ENCODE data around the gene ATP9B.
"Not testable (repeated sequence)": the region's sequence is repeated elsewhere in the genome, so short reads cannot be mapped to it uniquely, and the experiment has no call there.

ATP9B gene

GRCh38 chr18:79323471-79323870, 254.3 kb downstream of the ATP9B start:
- in situ Hi-C loops (cut with HindIII; ENCODE audit: low sequenced_read_pairs): no loop called here

- in situ Hi-C loops (cut with HindIII; ENCODE audit: low sequenced_read_pairs): no loop called here
Measured at GRCh38 chr18:79326413-79327198, 257.4 kb downstream of the ATP9B start.

GRCh38 chr18:79327199-79327721, 258.1 kb downstream of the ATP9B start:
- in situ Hi-C loops (cut with HindIII; ENCODE audit: low sequenced_read_pairs): no loop called here

- in situ Hi-C loops (cut with HindIII; ENCODE audit: low sequenced_read_pairs): not testable (repeated sequence)
Measured at GRCh38 chr18:79327915-79328314, 258.7 kb downstream of the ATP9B start.

GRCh38 chr18:79328887-79329286, 259.7 kb downstream of the ATP9B start:
- in situ Hi-C loops (cut with HindIII; ENCODE audit: low sequenced_read_pairs): no loop called here

GRCh38 chr18:79329786-79330185, 260.6 kb downstream of the ATP9B start:
- in situ Hi-C loops (cut with HindIII; ENCODE audit: low sequenced_read_pairs): no loop called here

GRCh38 chr18:79332646-79333045, 263.5 kb downstream of the ATP9B start:
- in situ Hi-C loops (cut with HindIII; ENCODE audit: low sequenced_read_pairs): no loop called here

- in situ Hi-C loops (cut with HindIII; ENCODE audit: low sequenced_read_pairs): no loop called here
Measured at GRCh38 chr18:79333046-79333445, 263.9 kb downstream of the ATP9B start.

GRCh38 chr18:79334496-79335233, 265.5 kb downstream of the ATP9B start:
- in situ Hi-C loops (cut with HindIII; ENCODE audit: low sequenced_read_pairs): no loop called here

- in situ Hi-C loops (cut with HindIII; ENCODE audit: low sequenced_read_pairs): no loop called here
Measured at GRCh38 chr18:79335833-79336360, 266.7 kb downstream of the ATP9B start.

GRCh38 chr18:79336556-79337142, 267.5 kb downstream of the ATP9B start:
- in situ Hi-C loops (cut with HindIII; ENCODE audit: low sequenced_read_pairs): no loop called here

- in situ Hi-C loops (cut with HindIII; ENCODE audit: low sequenced_read_pairs): no loop called here
Measured at GRCh38 chr18:79337184-79337583, 268.0 kb downstream of the ATP9B start.

- in situ Hi-C loops (cut with HindIII; ENCODE audit: low sequenced_read_pairs): no loop called here
Measured at GRCh38 chr18:79337620-79338019, 268.4 kb downstream of the ATP9B start.

GRCh38 chr18:79339094-79339908, 270.1 kb downstream of the ATP9B start:
- in situ Hi-C loops (cut with HindIII; ENCODE audit: low sequenced_read_pairs): no loop called here

- in situ Hi-C loops (cut with HindIII; ENCODE audit: low sequenced_read_pairs): no loop called here
Measured at GRCh38 chr18:79343567-79344207, 274.5 kb downstream of the ATP9B start.

GRCh38 chr18:79344208-79344581, 275.0 kb downstream of the ATP9B start:
- in situ Hi-C loops (cut with HindIII; ENCODE audit: low sequenced_read_pairs): no loop called here

GRCh38 chr18:79345366-79345765, 276.2 kb downstream of the ATP9B start:
- in situ Hi-C loops (cut with HindIII; ENCODE audit: low sequenced_read_pairs): no loop called here

- in situ Hi-C loops (cut with HindIII; ENCODE audit: low sequenced_read_pairs): no loop called here
Measured at GRCh38 chr18:79345981-79346380, 276.8 kb downstream of the ATP9B start.

GRCh38 chr18:79348066-79348465, 278.9 kb downstream of the ATP9B start:
- in situ Hi-C loops (cut with HindIII; ENCODE audit: low sequenced_read_pairs): no loop called here

- in situ Hi-C loops (cut with HindIII; ENCODE audit: low sequenced_read_pairs): no loop called here
Measured at GRCh38 chr18:79352432-79352831, 283.2 kb downstream of the ATP9B start.
